AG09309 (cell line): ENCODE data around the gene STUM.

Experiments
- DNase-seq: peaks from one replicate; pipeline ENCODE4 v3.0.0-alpha.2; 2010; ENCODE audit warnings: low read depth
- H3K4me3 ChIP-seq: 2 replicates; pipeline ENCODE4 v1.5.1; 2011; ENCODE audit warnings: mild to moderate bottlenecking, low read depth, low read length, moderate library complexity; ENCODE audit not compliant: control insufficient read depth
- CTCF ChIP-seq: IDR thresholded peaks from 2 replicates; pipeline ENCODE4 v1.5.1; 2011; ENCODE audit warnings: mild to moderate bottlenecking, low read depth, low read length, inconsistent platforms; ENCODE audit not compliant: insufficient read depth, control insufficient read depth; ENCODE audit errors: missing control alignments

Gene STUM

GRCh38 chr1:226622012-226622411, 73.4 kb downstream of the STUM start:
- H3K4me3 ChIP-seq: no peak overlapping the region
- no peak for DNase-seq
- TF ChIP-seq CTCF: no peak

- DNase-seq: peak; percentile 45
- H3K4me3 ChIP-seq: no peak overlapping the region
- TF ChIP-seq CTCF: no peak
Observed at GRCh38 chr1:226624526-226624925, 76.0 kb downstream of the STUM start.

GRCh38 chr1:226625326-226625725, 76.8 kb downstream of the STUM start:
- TF ChIP-seq CTCF: no peak

GRCh38 chr1:226625832-226626576, 77.4 kb downstream of the STUM start:
- TF ChIP-seq CTCF: no peak
- H3K4me3 ChIP-seq: no peak overlapping the region
- DNase-seq: no peak

More at GRCh38 chr1:226625326-226625725, 76.8 kb downstream of the STUM start:
- DNase-seq: no peak
- H3K4me3 ChIP-seq: no peak overlapping the region

GRCh38 chr1:226626577-226626956, 78.0 kb downstream of the STUM start:
- peak; percentile 96 for TF ChIP-seq CTCF
- DNase-seq: no peak
- no peak overlapping the region for H3K4me3 ChIP-seq

- H3K4me3 ChIP-seq: no peak overlapping the region
- DNase-seq: no peak
- no peak for TF ChIP-seq CTCF
Observed at GRCh38 chr1:226627050-226627755, 78.6 kb downstream of the STUM start.
